A673 (cell line): Measurements from ENCODE around the gene CNTN5. TPM values are rescaled to one million over a fixed set of nuclear protein-coding genes. Genes with fewer than 3 reads are reported as not detected.

ENCODE experiments used
- BruUV-seq: library from RNA; stranded (reverse); fragments of 400-500 nt; replicated peaks from 2 replicates; lab custom pipeline; 2021; lab: Mats Ljungman, UMichigan
- CTCF ChIA-PET: fragments of 300-600 bp; sonication (Branson Sonifier 250); formaldehyde crosslinking; loops from one replicate; lab custom pipeline; 2022; ENCODE audit warnings: antibody characterized with exemption; lab: Charles Lee
- POLR2A ChIA-PET: fragments of 300-600 bp; sonication (Branson Sonifier 250); formaldehyde crosslinking; loops from one replicate; lab custom pipeline; 2022; ENCODE audit warnings: antibody characterized with exemption; ENCODE audit not compliant: low non-redundant PET; lab: Charles Lee
- DNase-seq: peaks from one replicate; pipeline ENCODE4 v3.0.0-alpha.2; 2015; ENCODE audit warnings: low spot score
- H3K27ac ChIP-seq: fragments of 200-600 bp; sonication (generic); 2 replicates; pipeline ENCODE4 v1.5.1; 2016; ENCODE audit warnings: mixed run types, low read depth, mild to moderate bottlenecking, mixed read lengths, antibody characterized with exemption, low read length; ENCODE audit not compliant: poor library complexity, severe bottlenecking
- H3K27me3 ChIP-seq: fragments of 200-600 bp; sonication (generic); replicated peaks from 2 replicates; pipeline ENCODE4 v1.6.1; 2017; ENCODE audit warnings: mixed run types, low read depth, mild to moderate bottlenecking, mixed read lengths, antibody characterized with exemption, low read length; ENCODE audit not compliant: insufficient read depth, poor library complexity
- H3K36me3 ChIP-seq: fragments of 200-600 bp; sonication (generic); 2 replicates; pipeline ENCODE4 v1.6.1; 2016; ENCODE audit warnings: mixed run types, mild to moderate bottlenecking, mixed read lengths, antibody characterized with exemption, low read length; ENCODE audit not compliant: insufficient read depth, poor library complexity, severe bottlenecking
- H3K4me1 ChIP-seq: fragments of 200-600 bp; sonication (generic); 2 replicates; pipeline ENCODE4 v1.6.1; 2017; ENCODE audit warnings: mixed run types, mild to moderate bottlenecking, mixed read lengths, antibody characterized with exemption, low read length; ENCODE audit not compliant: insufficient read depth, poor library complexity, severe bottlenecking
- H3K4me3 ChIP-seq: fragments of 200-600 bp; sonication (generic); 2 replicates; pipeline ENCODE4 v1.5.1; 2016; ENCODE audit warnings: low read depth, mixed run types, mild to moderate bottlenecking, mixed read lengths, low read length; ENCODE audit not compliant: poor library complexity, severe bottlenecking
- H3K9me3 ChIP-seq: fragments of 200-600 bp; sonication (generic); 2 replicates; pipeline ENCODE4 v1.6.1; 2016; ENCODE audit warnings: mixed run types, low read depth, mild to moderate bottlenecking, mixed read lengths, antibody characterized with exemption, low read length; ENCODE audit not compliant: poor library complexity, severe bottlenecking
- CTCF ChIP-seq: fragments of 300-800, 200-600 bp; sonication (generic); conservative IDR thresholded peaks from 2 replicates; pipeline ENCODE4 v1.5.1; 2017; ENCODE audit warnings: low read depth, mild to moderate bottlenecking, antibody characterized with exemption, low read length, moderate library complexity, mixed read lengths
- EZH2 ChIP-seq: fragments of 200-600 bp; sonication (generic); IDR thresholded peaks from 2 replicates; pipeline ENCODE4 v1.6.1; 2017; ENCODE audit warnings: borderline replicate concordance, low read depth, mild to moderate bottlenecking, mixed read lengths, antibody characterized with exemption, low read length; ENCODE audit not compliant: poor library complexity, severe bottlenecking
- intact Hi-C: fragments of 100-400 bp; cut with micrococcal nuclease; formaldehyde crosslinking; loops from one replicate; pipeline ENCODE4 v1.10.0; 2022; ENCODE audit not compliant: unreplicated experiment
- total RNA-seq: library from RNA; stranded (reverse); gene quantifications from 2 replicates; pipeline ENCODE4 v1.2.3, GENCODE V29; 2021

Gene CNTN5
- total RNA-seq, 1 experiment from 2014 or later = 0.80 TPM

DNA sequence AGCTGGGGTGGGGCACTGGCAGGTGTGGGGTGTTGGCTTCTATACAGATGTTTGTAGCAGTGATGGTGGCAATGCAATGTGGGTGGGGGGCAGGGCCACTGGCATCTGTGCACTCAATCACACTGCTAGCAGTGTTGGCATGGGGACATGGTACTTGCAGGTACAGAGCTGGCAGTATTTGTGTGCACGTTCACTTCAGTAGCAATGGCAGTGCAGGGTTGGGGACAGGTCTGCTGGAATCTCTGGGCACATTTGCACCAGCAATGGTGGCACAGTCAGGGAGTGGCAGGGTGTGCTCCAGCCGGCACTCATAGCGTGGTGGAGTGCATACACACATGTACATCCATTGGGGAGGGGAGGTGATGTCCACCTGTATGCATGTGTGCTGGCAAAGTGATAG is 775.2 kb downstream of the CNTN5 start:
- no peak for DNase-seq
- no peaks in the 10 kb centered on the region for H3K27me3 ChIP-seq
- H3K9me3 ChIP-seq = no peaks in the 10 kb centered on the region
- ChIA-PET POLR2A (no interaction called here), CTCF (no interaction called here)
- no peak overlapping the region for H3K4me3 ChIP-seq
- H3K36me3 ChIP-seq = no peaks in the 10 kb centered on the region
- BruUV-seq = no TSS peak
- TF ChIP-seq EZH2 (no peak), CTCF (no peak)
- H3K27ac ChIP-seq = no peak overlapping the region
- intact Hi-C loops = no loop called here
- H3K4me1 ChIP-seq = no peaks in the 10 kb centered on the region

DNA sequence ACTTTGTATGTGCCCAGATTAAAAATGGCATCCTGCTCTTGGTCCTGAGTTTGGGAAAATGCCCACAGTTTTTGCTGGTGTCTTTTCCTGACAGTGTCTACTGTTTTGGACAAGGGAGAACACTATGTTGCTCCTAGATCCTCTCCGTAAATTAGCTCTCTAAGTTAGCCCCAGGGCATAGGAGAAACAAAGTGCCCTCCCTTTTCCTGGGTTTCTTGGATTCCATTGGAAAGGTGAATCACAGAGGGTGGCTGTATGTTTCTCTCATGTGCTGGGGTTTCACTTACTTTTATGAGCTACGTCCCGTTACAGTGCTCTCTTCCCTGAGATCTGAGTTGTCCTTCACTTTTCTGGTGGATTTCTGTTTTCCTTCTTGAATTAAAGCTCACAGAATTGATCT is 782.8 kb downstream of the CNTN5 start:
- H3K4me3 ChIP-seq = no peak overlapping the region

DNA sequence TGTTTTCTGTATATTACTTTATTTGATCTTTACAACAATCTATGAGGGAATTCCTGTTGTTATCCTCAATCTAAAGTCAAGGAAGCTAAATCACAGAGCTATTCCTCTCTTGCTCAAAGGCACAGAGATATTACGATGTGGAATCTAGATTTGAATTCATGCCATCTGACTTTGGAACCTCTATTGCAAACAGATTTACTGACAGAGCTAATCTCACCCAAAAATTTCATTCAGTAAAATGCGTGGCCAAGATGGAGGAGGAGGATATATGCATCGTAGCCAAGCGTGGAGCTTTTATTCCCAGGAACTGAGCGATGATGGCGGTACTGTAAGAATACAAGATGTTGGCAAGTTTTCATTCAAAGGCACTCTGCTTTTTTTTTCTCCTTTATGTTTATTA is 791.8 kb downstream of the CNTN5 start:
- Histone ChIP-seq H3K9me3 (no peaks in the 10 kb centered on the region), H3K36me3 (no peaks in the 10 kb centered on the region), H3K27ac (no peak overlapping the region), H3K4me3 (no peak overlapping the region), H3K4me1 (no peaks in the 10 kb centered on the region), H3K27me3 (no peaks in the 10 kb centered on the region)
- ChIA-PET CTCF (no interaction called here), POLR2A (no interaction called here)
- BruUV-seq = no TSS peak
- DNase-seq = no peak
- TF ChIP-seq EZH2 (no peak), CTCF (no peak)
- intact Hi-C loops = no loop called here

More for the DNA sequence above, 782.8 kb downstream of the CNTN5 start:
- CTCF ChIA-PET = no interaction called here
- Histone ChIP-seq H3K27ac (no peak overlapping the region), H3K36me3 (no peaks in the 10 kb centered on the region), H3K4me1 (no peaks in the 10 kb centered on the region), H3K27me3 (no peaks in the 10 kb centered on the region), H3K9me3 (peaks cover 4% of the 10 kb centered on the region)
- TF ChIP-seq CTCF = no peak
- TF ChIP-seq EZH2 = no peak
- BruUV-seq = no TSS peak
- intact Hi-C loops = no loop called here
- DNase-seq = no peak
- POLR2A ChIA-PET = interaction anchor here (0.5 kb wide), 1 partner anchor 122 kb away, joined by 3 read pairs; no protein-coding TSS in a partner anchor
